H9 (cell line): ENCODE data around the gene POLN. TPM values are rescaled to one million over a fixed set of nuclear protein-coding genes. Genes with fewer than 3 reads are reported as not detected.

Experiments
- DNase-seq: peaks from one replicate; pipeline ENCODE4 v3.0.0-alpha.2; 2017
- H2AFZ ChIP-seq: one replicate; pipeline ENCODE4 v1.6.1; 2013; ENCODE audit warnings: mild to moderate bottlenecking, low read length, control low read depth, moderate library complexity
- H2AK5ac ChIP-seq: 2 replicates; pipeline ENCODE4 v1.6.1; 2013; ENCODE audit warnings: low read length, control low read depth, mixed read lengths; ENCODE audit not compliant: insufficient read length
- H2BK120ac ChIP-seq: one replicate; pipeline ENCODE4 v1.6.1; 2013; ENCODE audit warnings: low read depth, mild to moderate bottlenecking, low read length, control low read depth, inconsistent platforms; ENCODE audit not compliant: poor library complexity, severe bottlenecking
- H2BK12ac ChIP-seq: 2 replicates; pipeline ENCODE4 v1.6.1; 2013; ENCODE audit warnings: low read length, control low read depth, mixed read lengths, low read depth; ENCODE audit not compliant: insufficient read length
- H2BK15ac ChIP-seq: 2 replicates; pipeline ENCODE4 v1.6.1; 2013; ENCODE audit warnings: low read depth, low read length, control low read depth
- H2BK20ac ChIP-seq: one replicate; pipeline ENCODE4 v1.6.1; 2013; ENCODE audit warnings: low read depth, mild to moderate bottlenecking, low read length, control low read depth, inconsistent platforms; ENCODE audit not compliant: poor library complexity, severe bottlenecking
- H2BK5ac ChIP-seq: 2 replicates; pipeline ENCODE4 v1.6.1; 2013; ENCODE audit warnings: low read length, control low read depth, mixed read lengths; ENCODE audit not compliant: insufficient read length
- H3K14ac ChIP-seq: 2 replicates; pipeline ENCODE4 v1.6.1; 2013; ENCODE audit warnings: low read length, control low read depth; ENCODE audit not compliant: insufficient read depth
- H3K18ac ChIP-seq: 2 replicates; pipeline ENCODE4 v1.6.1; 2013; ENCODE audit warnings: low read depth, mild to moderate bottlenecking, mixed read lengths, low read length, control low read depth; ENCODE audit not compliant: insufficient read length
- H3K23ac ChIP-seq: 2 replicates; pipeline ENCODE4 v1.6.1; 2013; ENCODE audit warnings: low read length, control low read depth, mixed read lengths, low read depth; ENCODE audit not compliant: insufficient read length
- H3K23me2 ChIP-seq: 2 replicates; pipeline ENCODE4 v1.6.1; 2013; ENCODE audit warnings: low read depth, mild to moderate bottlenecking, mixed read lengths, low read length, control low read depth; ENCODE audit not compliant: insufficient read length, poor library complexity, severe bottlenecking
- H3K27ac ChIP-seq: 2 replicates; pipeline ENCODE4 v1.5.1; 2013; ENCODE audit warnings: low read length, control low read depth, mixed read lengths, low read depth; ENCODE audit not compliant: insufficient read length
- H3K27me3 ChIP-seq: 2 replicates; pipeline ENCODE4 v1.6.1; 2013; ENCODE audit warnings: low read length, control low read depth, inconsistent platforms; ENCODE audit not compliant: insufficient read depth
- H3K4ac ChIP-seq: 2 replicates; pipeline ENCODE4 v1.6.1; 2013; ENCODE audit warnings: low read depth, mild to moderate bottlenecking, control low read depth, inconsistent platforms, low read length, moderate library complexity
- H3K4me1 ChIP-seq: 2 replicates; pipeline ENCODE4 v1.6.1; 2013; ENCODE audit warnings: low read length, control low read depth, inconsistent platforms; ENCODE audit not compliant: insufficient read depth
- H3K4me2 ChIP-seq: 2 replicates; pipeline ENCODE4 v1.6.1; 2013; ENCODE audit warnings: low read length, control low read depth, mixed read lengths; ENCODE audit not compliant: insufficient read length, insufficient read depth
- H3K56ac ChIP-seq: 2 replicates; pipeline ENCODE4 v1.6.1; 2013; ENCODE audit warnings: low read depth, mild to moderate bottlenecking, mixed read lengths, low read length, control low read depth; ENCODE audit not compliant: insufficient read length
- H3K79me1 ChIP-seq: 2 replicates; pipeline ENCODE4 v1.6.1; 2013; ENCODE audit warnings: low read depth, mild to moderate bottlenecking, moderate library complexity, low read length, control low read depth, inconsistent platforms; ENCODE audit not compliant: insufficient read depth, poor library complexity, severe bottlenecking
- H3K79me2 ChIP-seq: 2 replicates; pipeline ENCODE4 v1.6.1; 2013; ENCODE audit warnings: low read length, control low read depth, inconsistent platforms; ENCODE audit not compliant: insufficient read depth
- H3K9ac ChIP-seq: 2 replicates; pipeline ENCODE4 v1.6.1; 2013; ENCODE audit warnings: low read length, control low read depth, mixed read lengths; ENCODE audit not compliant: insufficient read length; ENCODE audit errors: extremely low read depth
- H3K9me3 ChIP-seq: one replicate; pipeline ENCODE4 v1.6.1; 2013; ENCODE audit warnings: low read depth, low read length, inconsistent platforms; ENCODE audit not compliant: control insufficient read depth
- H3T11ph ChIP-seq: one replicate; pipeline ENCODE4 v1.6.1; 2013; ENCODE audit warnings: mild to moderate bottlenecking, low read length, control low read depth, inconsistent platforms
- H4K20me1 ChIP-seq: one replicate; pipeline ENCODE4 v1.6.1; 2013; ENCODE audit not compliant: control insufficient read depth, insufficient read length, insufficient read depth
- H4K5ac ChIP-seq: 2 replicates; pipeline ENCODE4 v1.6.1; 2013; ENCODE audit warnings: low read depth, mild to moderate bottlenecking, mixed read lengths, low read length, control low read depth; ENCODE audit not compliant: insufficient read length
- H4K8ac ChIP-seq: replicated peaks from 2 replicates; pipeline ENCODE4 v1.6.1; 2013; ENCODE audit warnings: low read length, control low read depth, mixed read lengths, low read depth; ENCODE audit not compliant: insufficient read length
- H4K91ac ChIP-seq: 2 replicates; pipeline ENCODE4 v1.6.1; 2013; ENCODE audit warnings: low read depth, mild to moderate bottlenecking, moderate library complexity, mixed read lengths, low read length, control low read depth; ENCODE audit not compliant: insufficient read length
- H3K27ac Mint-ChIP-seq, 3 experiments: 2 replicates in 2 of 3; 3 replicates in 1 of 3; pipeline ENCODE4 v1.8.0; 2020 to 2021; ENCODE audit warnings: mixed read lengths in 3 of 3, mild to moderate bottlenecking in 1 of 3, moderate library complexity in 1 of 3
- H3K27me3 Mint-ChIP-seq: 2 replicates; pipeline ENCODE4 v1.8.0; 2021; ENCODE audit warnings: low read depth, mild to moderate bottlenecking, moderate library complexity, mixed read lengths
- H3K36me3 Mint-ChIP-seq, 3 experiments: 2 replicates in 2 of 3; 3 replicates in 1 of 3; pipeline ENCODE4 v1.8.0; 2020 to 2021; ENCODE audit warnings: low read depth in 3 of 3, mixed read lengths in 3 of 3; ENCODE audit not compliant: insufficient read depth in 1 of 3
- H3K4me1 Mint-ChIP-seq, 2 experiments: 2 replicates each; pipeline ENCODE4 v1.8.0; 2020; ENCODE audit warnings: mixed read lengths in 2 of 2
- H3K4me3 Mint-ChIP-seq, 2 experiments: 2 replicates in 1 of 2; 3 replicates in 1 of 2; pipeline ENCODE4 v1.8.0; 2020 to 2021; ENCODE audit warnings: mild to moderate bottlenecking in 2 of 2, mixed read lengths in 2 of 2, moderate library complexity in 1 of 2
- H3K9me3 Mint-ChIP-seq, 2 experiments: 2 replicates in 1 of 2; 3 replicates in 1 of 2; pipeline ENCODE4 v1.8.0; 2020; ENCODE audit warnings: mild to moderate bottlenecking in 2 of 2, mixed read lengths in 2 of 2, moderate library complexity in 1 of 2
- WGBS: extraction: QIAGEN DNeasy Blood & Tissue Kit; methylation state at CpG from one replicate; pipeline ENCODE4 v1.1.7; 2013; ENCODE audit warnings: missing lambda C conversion rate, low lambda C conversion rate, mixed read lengths; ENCODE audit not compliant: insufficient read length; ENCODE audit errors: extremely low coverage; 5-methylcytosine and 5-hydroxymethylcytosine counted together
- total RNA-seq: library from RNA; stranded (reverse); gene quantifications from 2 replicates; pipeline ENCODE4 v1.2.1, GENCODE V29; 2021
- TF ChIP-seq, protein P1 (sequence below): fragments of 200-600 bp; sonication (generic); conservative IDR thresholded peaks from 3 replicates; pipeline ENCODE4 v1.8.0; 2021; ENCODE audit warnings: antibody characterized with exemption, mild to moderate bottlenecking

Gene POLN
- total RNA-seq, 1 experiment from 2014 or later = 0.74 TPM

GRCh38 chr4:2290488-2290887, 48.6 kb upstream of the POLN start:
- Histone ChIP-seq H2BK12ac (no peak overlapping the region), H3K9me3 (no peaks in the 10 kb centered on the region), H3K23me2 (no peaks in the 10 kb centered on the region), H3K79me2 (no peaks in the 10 kb centered on the region), H4K5ac (no peak overlapping the region), H3K4me1 (no peaks in the 10 kb centered on the region; the same call in 1 of the 2 replicates), H3K14ac (no peak overlapping the region; the same call in 1 of the 2 replicates), H2AK5ac (no peak overlapping the region), H3K56ac (no peak overlapping the region), H2BK120ac (no peak overlapping the region), H3K4me2 (no peak overlapping the region), H4K8ac (no peak overlapping the region), H4K20me1 (no peaks in the 10 kb centered on the region), H2BK5ac (no peak overlapping the region), H3K27ac (no peak overlapping the region), H3T11ph (no peak overlapping the region), H3K23ac (no peak overlapping the region), H3K4ac (no peak overlapping the region), H4K91ac (no peak overlapping the region), H3K9ac (no peak overlapping the region), H3K18ac (no peak overlapping the region), H3K79me1 (no peaks in the 10 kb centered on the region), H2BK20ac (no peak overlapping the region), H2BK15ac (no peak overlapping the region), H2AFZ (no peak overlapping the region), H3K27me3 (no peaks in the 10 kb centered on the region)
- Mint-ChIP-seq H3K36me3 (no peaks in the 10 kb centered on the region; a peak in 1 of 7 replicates), H3K4me1 (peaks cover 5 to 18% of the 10 kb centered on the region in 2 experiments), H3K9me3 (peaks cover 5 to 8% of the 10 kb centered on the region in 2 experiments), H3K4me3 (no peak overlapping the region), H3K27ac (no peak overlapping the region), H3K27me3 (no peaks in the 10 kb centered on the region; the same call in 1 of the 2 replicates)
- DNase-seq = no peak
- no CpG with 5 or more reads among the region's 9 CpGs for WGBS
- TF ChIP-seq, protein P1, sequence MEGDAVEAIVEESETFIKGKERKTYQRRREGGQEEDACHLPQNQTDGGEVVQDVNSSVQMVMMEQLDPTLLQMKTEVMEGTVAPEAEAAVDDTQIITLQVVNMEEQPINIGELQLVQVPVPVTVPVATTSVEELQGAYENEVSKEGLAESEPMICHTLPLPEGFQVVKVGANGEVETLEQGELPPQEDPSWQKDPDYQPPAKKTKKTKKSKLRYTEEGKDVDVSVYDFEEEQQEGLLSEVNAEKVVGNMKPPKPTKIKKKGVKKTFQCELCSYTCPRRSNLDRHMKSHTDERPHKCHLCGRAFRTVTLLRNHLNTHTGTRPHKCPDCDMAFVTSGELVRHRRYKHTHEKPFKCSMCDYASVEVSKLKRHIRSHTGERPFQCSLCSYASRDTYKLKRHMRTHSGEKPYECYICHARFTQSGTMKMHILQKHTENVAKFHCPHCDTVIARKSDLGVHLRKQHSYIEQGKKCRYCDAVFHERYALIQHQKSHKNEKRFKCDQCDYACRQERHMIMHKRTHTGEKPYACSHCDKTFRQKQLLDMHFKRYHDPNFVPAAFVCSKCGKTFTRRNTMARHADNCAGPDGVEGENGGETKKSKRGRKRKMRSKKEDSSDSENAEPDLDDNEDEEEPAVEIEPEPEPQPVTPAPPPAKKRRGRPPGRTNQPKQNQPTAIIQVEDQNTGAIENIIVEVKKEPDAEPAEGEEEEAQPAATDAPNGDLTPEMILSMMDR = no peak
